ENCODE data around the gene SSBP2.

DNA sequence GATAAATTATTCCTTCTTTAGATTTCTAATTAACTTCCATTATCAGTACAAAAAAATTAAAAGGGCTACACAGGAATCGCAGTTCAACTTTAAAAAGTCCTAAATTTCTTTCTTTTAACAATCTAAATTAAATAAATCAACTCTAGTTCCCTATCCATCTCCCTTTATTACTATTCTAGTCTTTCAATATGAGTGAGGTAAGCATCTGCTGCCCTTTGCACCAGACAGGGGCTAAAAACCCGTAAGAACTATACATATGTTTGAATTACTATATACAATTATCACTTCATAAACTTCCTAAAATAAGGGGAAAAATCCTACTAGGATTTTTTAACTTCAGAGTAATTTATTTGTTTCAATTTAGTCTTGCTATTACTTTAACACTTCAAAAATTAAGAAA is 145.6 kb downstream of the SSBP2 start:
- TF ChIP-seq POLR2A (IDR thresholded peaks at IDR 0.05; ENCODE audit: low read depth, low read length) (no peak), CTCF (IDR thresholded peaks at IDR 0.05; ENCODE audit: extremely low read depth in 1 of 2, insufficient read depth in 1 of 2, low read depth in 1 of 2, low read length in 2 of 2) (no peak), GATA2 (IDR thresholded peaks at IDR 0.05; ENCODE audit: insufficient read depth, insufficient read length, low read depth, low read length) (no peak), EZH2 (IDR thresholded peaks at IDR 0.05; ENCODE audit: borderline replicate concordance, low read depth, low read length, severe bottlenecking) (no peak), POLR2AphosphoS5 (IDR thresholded peaks at IDR 0.05; ENCODE audit: insufficient read depth, low read depth, low read length) (no peak)
- TF ChIP-seq, protein P1, sequence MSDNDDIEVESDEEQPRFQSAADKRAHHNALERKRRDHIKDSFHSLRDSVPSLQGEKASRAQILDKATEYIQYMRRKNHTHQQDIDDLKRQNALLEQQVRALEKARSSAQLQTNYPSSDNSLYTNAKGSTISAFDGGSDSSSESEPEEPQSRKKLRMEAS (IDR thresholded peaks at IDR 0.05; ENCODE audit: insufficient read depth, insufficient read length), result no peak
